DOHH2 (cell line): ENCODE data around the gene L3MBTL3.
"Not testable (repeated sequence)": the region's sequence is repeated elsewhere in the genome, so short reads cannot be mapped to it uniquely, and the experiment has no call there.

Experiments
- H3F3A ChIP-seq: fragments of 200-600 bp; sonication (generic), shearing (Covaris generic); 2 replicates; pipeline ENCODE4 v1.6.0; 2016; ENCODE audit warnings: antibody characterized with exemption, mild to moderate bottlenecking; ENCODE audit not compliant: control insufficient read depth, insufficient read depth
- H3K27ac ChIP-seq: fragments of 200-600 bp; sonication (generic); 2 replicates; pipeline ENCODE4 v1.5.1; 2014; ENCODE audit warnings: low read depth, mild to moderate bottlenecking, low read length, moderate library complexity
- H3K27me3 ChIP-seq: fragments of 200-600 bp; sonication (generic); 2 replicates; pipeline ENCODE4 v1.6.1; 2014; ENCODE audit warnings: mild to moderate bottlenecking, low read length, mixed read lengths; ENCODE audit not compliant: control insufficient read depth
- H3K36me3 ChIP-seq: fragments of 200-600 bp; sonication (generic); 2 replicates; pipeline ENCODE4 v1.6.1; 2014; ENCODE audit warnings: mild to moderate bottlenecking, low read length, moderate library complexity, mixed read lengths; ENCODE audit not compliant: control insufficient read depth
- H3K4me1 ChIP-seq: fragments of 200-600 bp; sonication (generic); 2 replicates; pipeline ENCODE4 v1.6.1; 2014; ENCODE audit warnings: mild to moderate bottlenecking, low read length, mixed read lengths; ENCODE audit not compliant: control insufficient read depth
- H3K4me2 ChIP-seq: fragments of 200-600 bp; sonication (generic); 2 replicates; pipeline ENCODE4 v1.6.0; 2014; ENCODE audit warnings: mild to moderate bottlenecking, low read length, moderate library complexity
- H3K4me3 ChIP-seq: fragments of 200-600 bp; sonication (generic); 2 replicates; pipeline ENCODE4 v1.5.1; 2014; ENCODE audit warnings: mild to moderate bottlenecking, low read length, mixed read lengths
- H3K79me2 ChIP-seq: fragments of 200-600 bp; sonication (generic); 2 replicates; pipeline ENCODE4 v1.6.1; 2014; ENCODE audit warnings: mild to moderate bottlenecking, low read length, mixed read lengths; ENCODE audit not compliant: control insufficient read depth
- H3K9me2 ChIP-seq: fragments of 200-600 bp; sonication (generic); replicated peaks from 2 replicates; pipeline ENCODE4 v1.6.1; 2014; ENCODE audit warnings: mild to moderate bottlenecking, low read length, mixed read lengths; ENCODE audit not compliant: control insufficient read depth
- H3K9me3 ChIP-seq: fragments of 200-600 bp; sonication (generic); 2 replicates; pipeline ENCODE4 v1.6.1; 2014; ENCODE audit warnings: antibody characterized with exemption, low read length, mixed read lengths; ENCODE audit not compliant: control insufficient read depth, insufficient read depth
- H4K20me1 ChIP-seq: fragments of 200-600 bp; sonication (generic); 2 replicates; pipeline ENCODE4 v1.6.0; 2014; ENCODE audit warnings: low read depth, mild to moderate bottlenecking, antibody characterized with exemption, low read length, moderate library complexity; ENCODE audit not compliant: control insufficient read depth, insufficient read depth
- CTCF ChIP-seq: fragments of 200-600 bp; sonication (generic); IDR thresholded peaks from one replicate; pipeline ENCODE4 v1.5.1; 2014; ENCODE audit warnings: antibody characterized with exemption, mild to moderate bottlenecking, low read depth, low read length; ENCODE audit not compliant: poor library complexity, severe bottlenecking
- EZH2phosphoT487 ChIP-seq: fragments of 200-600 bp; sonication (generic); IDR thresholded peaks from 2 replicates; pipeline ENCODE4 v1.6.1; 2017; ENCODE audit warnings: borderline replicate concordance, mild to moderate bottlenecking, antibody characterized with exemption, low read length, moderate library complexity, mixed read lengths

L3MBTL3 gene

DNA sequence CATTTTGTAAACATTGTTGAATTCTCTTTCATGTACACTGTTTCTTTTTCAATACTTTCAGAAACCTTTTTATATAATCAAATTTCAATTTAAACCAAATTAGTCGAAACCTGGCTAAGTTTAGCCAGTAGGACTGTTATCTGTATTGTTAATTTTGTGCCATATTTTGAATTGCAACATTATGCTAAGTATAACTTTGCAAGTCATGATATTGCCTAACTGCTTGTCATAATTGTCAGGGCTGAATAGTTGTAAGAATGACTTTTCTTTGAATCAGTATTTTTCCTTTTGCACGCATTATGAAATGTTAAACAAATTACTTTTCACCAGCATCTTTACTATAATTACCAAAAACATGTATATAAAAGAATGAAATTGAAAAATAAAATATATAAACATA is 121.7 kb downstream of the L3MBTL3 start:
- no peaks in the 10 kb centered on the region for H3K36me3 ChIP-seq
- no peak overlapping the region for H3K4me2 ChIP-seq
- no peak for TF ChIP-seq CTCF
- no peak for TF ChIP-seq EZH2phosphoT487
- no peaks in the 10 kb centered on the region for H3K4me1 ChIP-seq
- no peaks in the 10 kb centered on the region for H3K9me3 ChIP-seq
- H3K27ac ChIP-seq, result no peak overlapping the region
- H3F3A ChIP-seq, result no peaks in the 10 kb centered on the region
- H3K79me2 ChIP-seq, result no peaks in the 10 kb centered on the region
- H3K27me3 ChIP-seq, result no peaks in the 10 kb centered on the region
- H3K4me3 ChIP-seq, result no peak overlapping the region
- H3K9me2 ChIP-seq, result no peaks in the 10 kb centered on the region
- H4K20me1 ChIP-seq, result no peaks in the 10 kb centered on the region

DNA sequence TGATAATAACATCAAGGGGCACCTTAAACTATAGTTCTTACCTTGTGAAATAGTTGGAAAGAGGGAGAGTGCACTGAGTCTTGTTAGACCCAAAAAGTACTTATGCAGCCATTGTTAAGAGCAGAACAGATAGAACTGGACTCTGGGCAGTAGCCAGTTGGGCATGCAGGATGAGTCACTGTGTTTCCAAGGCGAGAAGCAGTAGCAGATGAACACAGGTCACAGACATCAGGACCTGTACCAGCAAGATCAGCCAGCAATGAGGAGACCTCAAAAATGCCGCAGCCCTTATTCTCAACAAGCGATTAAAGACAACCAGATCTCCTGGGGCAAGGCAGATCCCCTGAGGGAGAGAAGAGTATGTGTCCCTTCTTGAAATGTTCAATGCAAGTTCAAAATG is 125.3 kb downstream of the L3MBTL3 start:
- Histone ChIP-seq H3K27me3 (no peaks in the 10 kb centered on the region), H3K4me2 (no peak overlapping the region), H3K27ac (no peak overlapping the region), H3K4me3 (no peak overlapping the region), H3K4me1 (no peaks in the 10 kb centered on the region), H3K79me2 (no peaks in the 10 kb centered on the region), H3F3A (no peaks in the 10 kb centered on the region), H3K9me2 (no peaks in the 10 kb centered on the region), H3K9me3 (no peaks in the 10 kb centered on the region), H4K20me1 (no peaks in the 10 kb centered on the region), H3K36me3 (no peaks in the 10 kb centered on the region)
- TF ChIP-seq EZH2phosphoT487, result no peak

- no peak overlapping the region for H3K27ac ChIP-seq
- H3K27me3 ChIP-seq, result no peaks in the 10 kb centered on the region
- no peaks in the 10 kb centered on the region for H3K4me1 ChIP-seq
- H3K9me3 ChIP-seq, result no peaks in the 10 kb centered on the region
- H3K36me3 ChIP-seq, result no peaks in the 10 kb centered on the region
- H3K79me2 ChIP-seq, result no peaks in the 10 kb centered on the region
- no peak for TF ChIP-seq CTCF
- no peak overlapping the region for H3K4me2 ChIP-seq
- no peak overlapping the region for H3K4me3 ChIP-seq
- no peaks in the 10 kb centered on the region for H4K20me1 ChIP-seq
- no peaks in the 10 kb centered on the region for H3K9me2 ChIP-seq
- no peaks in the 10 kb centered on the region for H3F3A ChIP-seq
These were observed 128.7 kb downstream of the L3MBTL3 start for GRCh38 chr6:130147111-130147510.

DNA sequence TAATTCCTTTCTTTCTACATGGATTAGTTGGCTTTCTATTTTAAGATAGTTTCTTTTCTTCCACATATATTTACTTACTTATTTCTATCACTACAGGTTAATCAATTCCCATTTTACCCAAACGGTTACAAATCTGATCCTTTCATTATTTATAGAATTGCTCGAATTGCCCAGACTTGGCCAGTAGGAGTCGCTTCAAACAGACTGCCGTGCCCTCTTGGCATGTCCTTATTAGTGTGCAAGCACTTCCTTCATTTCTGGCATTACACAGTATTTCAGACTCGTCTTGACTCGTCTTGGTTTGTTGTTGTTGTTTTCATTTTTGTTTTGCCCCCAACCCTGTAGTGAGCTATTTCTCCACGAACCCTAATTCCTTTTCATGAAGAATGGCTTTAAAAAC is 129.8 kb downstream of the L3MBTL3 start:
- Histone ChIP-seq H3K9me2 (no peaks in the 10 kb centered on the region), H3K4me3 (no peak overlapping the region), H3K79me2 (no peaks in the 10 kb centered on the region), H3K27ac (no peak overlapping the region), H3K4me1 (no peaks in the 10 kb centered on the region), H4K20me1 (no peaks in the 10 kb centered on the region), H3F3A (no peaks in the 10 kb centered on the region), H3K9me3 (no peaks in the 10 kb centered on the region), H3K4me2 (no peak overlapping the region), H3K36me3 (no peaks in the 10 kb centered on the region), H3K27me3 (no peaks in the 10 kb centered on the region)
- TF ChIP-seq CTCF (peak; percentile 59), EZH2phosphoT487 (no peak)

DNA sequence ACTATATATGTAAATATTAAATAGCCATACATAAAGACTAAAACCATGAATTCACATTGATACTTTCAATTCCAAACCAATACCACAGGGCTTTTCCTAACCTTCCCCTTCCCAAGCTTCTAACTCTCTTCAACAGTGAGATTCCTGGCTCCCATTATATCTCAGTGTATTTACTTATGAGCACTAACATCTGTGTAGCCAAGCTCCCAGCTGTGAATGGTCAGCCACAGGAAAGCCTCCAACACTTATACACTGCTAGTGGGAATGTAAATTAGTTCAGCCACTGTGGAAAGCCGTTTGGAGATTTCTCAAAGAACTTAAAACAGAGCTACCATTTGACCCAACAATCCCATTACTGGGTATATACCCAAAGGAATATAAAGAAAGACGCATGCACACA is 130.6 kb downstream of the L3MBTL3 start:
- H3K4me3 ChIP-seq, H3K9me2 ChIP-seq, H4K20me1 ChIP-seq, H3F3A ChIP-seq, H3K4me1 ChIP-seq, H3K27me3 ChIP-seq, H3K4me2 ChIP-seq, H3K9me3 ChIP-seq, H3K27ac ChIP-seq, H3K36me3 ChIP-seq, H3K79me2 ChIP-seq: not testable (repeated sequence)
